ENCODE measurements around the gene TUBAL3. TPM values are rescaled to one million over a fixed set of nuclear protein-coding genes. Genes with fewer than 3 reads are reported as not detected.

TUBAL3 gene
- polyA plus RNA-seq, 3 donors from 2014 or later = not detected

DNA sequence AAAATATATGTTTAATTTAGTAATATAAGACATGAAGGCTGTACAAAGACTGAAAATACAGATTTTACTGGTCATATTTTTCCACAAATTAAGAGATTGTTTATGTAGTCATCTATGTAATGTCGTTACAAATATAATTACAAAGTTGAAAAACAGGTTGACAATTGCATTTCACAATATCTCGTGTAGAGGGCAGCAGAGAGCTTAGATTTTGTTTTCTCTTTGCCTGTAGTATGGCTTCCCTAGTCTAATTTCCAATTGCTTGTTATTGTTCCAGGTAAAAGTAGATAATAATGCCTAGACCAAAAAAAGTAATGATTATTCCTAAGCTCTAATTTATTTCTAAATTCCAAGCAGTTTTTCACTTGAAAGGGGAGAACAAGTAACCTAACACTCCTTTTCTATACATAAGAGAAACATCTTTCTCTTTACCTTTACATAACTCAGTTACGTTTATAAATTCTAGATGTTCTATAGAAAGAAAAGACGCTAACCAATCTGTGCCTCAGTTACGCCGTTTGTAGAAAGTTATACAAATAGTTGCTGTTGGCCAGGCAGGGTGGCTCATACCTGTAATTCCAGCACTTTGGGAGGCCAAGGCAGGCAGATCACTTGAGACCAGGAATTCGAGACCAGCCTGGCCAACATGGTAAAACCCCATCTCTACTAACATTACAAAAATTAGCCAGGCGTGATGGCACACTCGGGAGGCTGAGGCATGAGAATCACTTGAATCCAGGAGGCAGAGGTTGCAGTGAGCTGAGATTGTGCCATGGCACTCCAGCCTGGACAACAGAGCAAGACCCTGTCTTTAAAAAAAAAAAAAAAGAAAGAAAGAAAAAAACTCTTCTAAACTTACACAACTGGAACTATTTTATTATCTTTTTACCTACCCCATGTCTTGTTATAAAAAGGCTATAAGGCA is 37.7 kb upstream of the TUBAL3 start:
- Mint-ChIP-seq H3K4me1 (peaks cover 12 to 15% of the 10 kb centered on the region in 2 donors), H3K9me3 (no peaks in the 10 kb centered on the region), H3K27ac (no peak overlapping the region), H3K27me3 (ENCODE audit: low read depth in 3 of 3) (no peaks in the 10 kb centered on the region), H3K4me3 (no peak overlapping the region), H3K36me3 (no peaks in the 10 kb centered on the region)
- DNase-seq = peak; percentile 22 to 52 (median 39)

DNA sequence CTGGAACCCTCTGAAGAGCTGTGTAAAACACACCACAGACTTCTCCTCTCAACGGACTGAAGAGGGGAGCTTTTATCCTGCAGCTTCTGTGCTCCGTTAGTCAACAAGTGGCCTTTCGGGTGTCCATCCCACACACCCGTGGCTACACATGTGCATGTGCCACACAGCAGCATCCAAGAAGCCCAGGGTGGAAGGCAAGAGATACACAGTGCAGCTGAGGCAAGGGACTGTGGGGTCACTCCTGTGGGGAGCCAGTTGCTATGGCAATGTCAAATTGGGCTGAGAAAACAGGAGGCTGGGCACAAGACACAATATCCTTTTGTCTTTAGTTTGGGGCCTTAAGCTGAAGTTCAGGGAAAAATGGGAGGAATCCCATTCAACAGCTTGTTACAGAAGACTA is 36.5 kb upstream of the TUBAL3 start:
- no peaks in the 10 kb centered on the region for H3K9me3 Mint-ChIP-seq
- no peaks in the 10 kb centered on the region for H3K36me3 Mint-ChIP-seq
- H3K27ac Mint-ChIP-seq = no peak overlapping the region
- no peaks in the 10 kb centered on the region for H3K27me3 Mint-ChIP-seq (ENCODE audit: low read depth in 3 of 3)
- H3K4me3 Mint-ChIP-seq = no peak overlapping the region
- no peak for DNase-seq
- H3K4me1 Mint-ChIP-seq = peaks cover under 1 to 3% of the 10 kb centered on the region in 2 donors

DNA sequence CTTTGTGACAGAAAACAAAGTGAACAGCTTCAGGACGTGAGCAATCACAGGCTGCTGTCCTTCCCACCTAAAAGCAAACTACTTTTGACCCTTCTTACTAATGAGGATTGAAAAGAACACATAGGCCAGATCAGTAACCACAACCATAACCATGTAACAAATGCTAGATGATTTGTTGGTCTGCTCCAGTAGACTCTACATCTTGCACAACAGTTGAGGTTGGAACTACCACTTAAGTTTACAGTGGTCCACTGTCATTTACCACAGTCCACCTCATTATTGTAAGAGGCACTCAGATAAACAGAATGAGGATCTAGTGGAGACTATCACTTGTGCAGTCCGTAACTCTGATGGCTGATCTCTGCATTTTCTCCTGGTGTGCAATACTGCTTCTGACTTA is 35.6 kb upstream of the TUBAL3 start:
- Mint-ChIP-seq H3K27me3 (ENCODE audit: low read depth in 3 of 3) (no peaks in the 10 kb centered on the region), H3K4me1 (no peaks in the 10 kb centered on the region), H3K36me3 (no peaks in the 10 kb centered on the region), H3K4me3 (no peak overlapping the region), H3K27ac (no peak overlapping the region), H3K9me3 (no peaks in the 10 kb centered on the region)
- no peak for DNase-seq

DNA sequence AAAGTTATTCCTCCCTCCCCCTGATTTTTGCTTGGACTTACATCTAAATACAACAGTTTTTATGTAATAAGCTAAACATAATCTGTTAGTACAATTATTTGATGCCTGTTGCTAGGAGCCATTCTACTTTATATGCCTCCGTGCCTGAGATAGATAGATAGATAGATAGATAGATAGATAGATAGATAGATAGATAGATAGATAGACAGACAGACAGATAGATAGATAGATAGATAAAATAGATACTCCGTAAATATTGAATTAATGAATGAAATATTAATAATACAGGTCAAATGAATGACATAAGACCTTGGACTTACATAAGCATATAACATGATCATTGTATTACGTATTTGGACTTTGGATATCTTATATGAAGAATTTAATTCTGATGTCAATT is 30.7 kb upstream of the TUBAL3 start:
- peaks cover 1 to 12% of the 10 kb centered on the region in 2 donors for H3K4me1 Mint-ChIP-seq
- H3K9me3 Mint-ChIP-seq = no peaks in the 10 kb centered on the region
- H3K36me3 Mint-ChIP-seq = peaks cover 4 to 9% (median 6%) of the 10 kb centered on the region in 3 donors
- no peaks in the 10 kb centered on the region for H3K27me3 Mint-ChIP-seq (ENCODE audit: low read depth in 3 of 3)
- H3K4me3 Mint-ChIP-seq = no peak overlapping the region
- DNase-seq = no peak
- H3K27ac Mint-ChIP-seq = no peak overlapping the region

DNA sequence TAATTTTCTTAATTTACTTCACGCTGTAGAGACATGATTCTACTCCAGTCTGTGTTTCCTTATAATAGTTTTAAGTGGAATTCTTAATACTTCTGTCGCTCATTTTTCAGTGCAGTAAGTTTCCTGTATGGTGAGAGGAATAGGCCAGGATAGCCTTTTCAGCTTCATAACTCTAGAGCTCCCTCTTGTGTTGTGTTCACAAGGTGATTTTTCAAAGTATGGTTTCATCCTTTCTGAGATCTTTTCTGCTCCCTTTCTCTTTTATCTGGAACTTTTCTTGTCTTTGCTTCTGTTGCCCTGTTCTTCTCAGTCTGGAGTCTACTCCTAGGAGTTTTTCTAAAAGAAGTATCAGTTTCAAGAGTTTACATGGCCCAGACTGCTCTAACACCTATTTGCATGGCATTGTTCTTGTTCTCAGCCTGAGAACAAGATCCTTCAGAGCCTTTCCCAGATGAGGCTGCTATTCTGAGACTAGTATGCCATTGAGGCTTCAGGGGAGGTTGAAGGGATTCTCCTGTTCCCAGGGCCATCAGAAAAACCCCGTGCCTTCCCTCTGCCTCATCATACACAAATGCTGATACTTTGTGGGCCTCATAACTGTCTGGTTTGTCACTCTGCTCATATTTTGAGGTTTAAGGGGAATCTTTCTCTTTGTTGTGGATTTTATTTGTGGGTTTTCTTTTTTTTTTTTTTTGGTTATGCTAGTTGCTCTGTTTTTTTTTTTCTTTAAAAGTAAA is 29.6 kb upstream of the TUBAL3 start:
- Mint-ChIP-seq H3K9me3 (no peaks in the 10 kb centered on the region), H3K4me1 (peaks cover 1 to 12% of the 10 kb centered on the region in 2 donors), H3K4me3 (no peak overlapping the region), H3K36me3 (peaks cover 6 to 9% (median 7%) of the 10 kb centered on the region in 3 donors), H3K27ac (peak overlapping the region in 1 of 6 donors; percentile 62), H3K27me3 (ENCODE audit: low read depth in 3 of 3) (no peaks in the 10 kb centered on the region)
- DNase-seq = peak; percentile 22 to 46 (median 40)

DNA sequence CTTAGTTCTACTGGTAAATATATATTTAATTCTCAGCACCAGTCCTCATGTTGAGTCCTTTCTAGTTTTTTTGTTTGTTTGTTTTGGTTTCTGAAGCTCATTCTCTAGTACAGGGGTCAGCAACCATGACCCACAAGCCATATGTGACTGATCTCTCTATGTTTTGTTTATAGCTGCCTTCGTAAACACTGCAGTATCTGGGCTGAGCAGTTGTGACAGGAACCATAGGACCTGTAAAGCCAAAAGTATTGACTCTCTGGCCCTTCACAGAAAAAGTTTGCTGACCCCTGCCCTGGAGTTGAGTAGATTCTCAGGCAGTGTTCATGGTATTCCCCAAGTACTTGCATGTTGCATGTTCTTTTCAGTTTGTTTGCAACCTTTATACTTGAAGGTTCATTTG is 28.6 kb upstream of the TUBAL3 start:
- Mint-ChIP-seq H3K27ac (no peak overlapping the region), H3K4me3 (no peak overlapping the region), H3K9me3 (no peaks in the 10 kb centered on the region), H3K4me1 (peaks cover 1 to 12% of the 10 kb centered on the region in 2 donors), H3K36me3 (peaks cover 6 to 11% (median 9%) of the 10 kb centered on the region in 3 donors), H3K27me3 (ENCODE audit: low read depth in 3 of 3) (no peaks in the 10 kb centered on the region)
- DNase-seq = no peak

DNA sequence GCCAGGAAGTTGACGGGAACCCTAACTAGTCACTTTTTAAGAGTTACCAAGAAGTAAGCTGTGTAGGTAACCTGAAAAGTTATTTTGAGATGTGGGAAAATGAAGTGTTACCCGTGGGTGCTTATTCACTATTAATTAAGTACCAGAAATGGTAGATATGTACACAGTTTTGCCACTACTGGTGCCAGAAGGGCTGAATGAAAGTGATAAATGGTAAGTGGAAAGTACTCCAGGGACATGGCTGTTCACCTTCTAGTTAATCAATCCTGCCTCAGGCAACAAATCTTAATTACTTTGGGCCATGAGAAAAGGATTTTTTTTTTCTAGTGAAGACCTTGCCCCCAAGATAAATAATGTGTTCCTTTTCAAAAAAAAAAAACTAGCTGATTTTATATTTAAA is 23.5 kb upstream of the TUBAL3 start:
- Mint-ChIP-seq H3K27me3 (ENCODE audit: low read depth in 3 of 3) (no peaks in the 10 kb centered on the region), H3K9me3 (no peaks in the 10 kb centered on the region), H3K27ac (no peak overlapping the region), H3K4me1 (no peaks in the 10 kb centered on the region), H3K4me3 (no peak overlapping the region), H3K36me3 (peaks cover 6 to 11% (median 9%) of the 10 kb centered on the region in 3 donors)
- DNase-seq = no peak

DNA sequence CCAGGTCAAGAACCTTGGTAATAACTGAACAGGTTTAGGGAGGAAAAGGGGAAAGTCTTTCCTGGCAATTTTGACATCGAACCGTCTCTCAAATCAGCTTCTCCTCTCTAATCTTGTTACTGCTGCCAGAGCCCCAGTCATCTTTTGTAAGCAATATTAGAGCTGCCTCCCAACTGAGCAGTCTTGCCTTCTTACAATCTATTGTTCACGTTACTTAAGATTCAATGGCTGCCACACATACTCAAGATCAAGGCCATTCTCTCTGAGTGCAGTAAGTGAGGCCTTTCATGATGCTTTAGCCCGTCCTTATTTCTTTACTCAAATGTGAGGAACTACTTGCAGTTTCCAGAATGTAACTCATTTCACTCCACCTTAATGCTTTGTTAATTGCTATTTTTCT is 20.1 kb upstream of the TUBAL3 start:
- Mint-ChIP-seq H3K36me3 (peaks cover 0 to 9% (median 7%) of the 10 kb centered on the region in 3 donors), H3K4me3 (no peak overlapping the region), H3K27ac (no peak overlapping the region), H3K27me3 (ENCODE audit: low read depth in 3 of 3) (no peaks in the 10 kb centered on the region), H3K9me3 (peaks cover 0 to 1% (median 0%) of the 10 kb centered on the region in 6 donors), H3K4me1 (peaks cover 3 to 6% of the 10 kb centered on the region in 2 donors)
- DNase-seq = no peak

DNA sequence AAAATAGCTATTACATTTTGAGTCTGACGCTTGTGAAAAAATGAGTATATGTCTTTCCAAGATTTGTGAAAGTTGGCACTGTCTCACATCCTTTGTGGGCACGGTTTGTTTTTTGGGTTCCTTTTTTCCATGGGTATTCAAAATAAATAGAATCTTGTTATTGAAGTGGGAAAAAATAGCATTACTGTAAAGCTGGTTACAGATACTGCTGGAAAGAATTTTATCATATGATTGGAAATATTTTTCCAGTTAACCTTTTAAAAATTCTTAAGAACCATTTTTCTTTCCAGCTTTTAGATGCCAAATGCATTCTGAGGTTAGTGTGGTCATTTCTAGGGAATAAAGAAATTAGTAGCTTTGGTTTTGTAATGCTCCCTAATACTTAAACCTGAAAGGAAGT is 19.1 kb upstream of the TUBAL3 start:
- no peak overlapping the region for H3K4me3 Mint-ChIP-seq
- peaks cover 0 to 8% (median 3%) of the 10 kb centered on the region in 6 donors for H3K9me3 Mint-ChIP-seq
- no peak overlapping the region for H3K27ac Mint-ChIP-seq
- H3K27me3 Mint-ChIP-seq (ENCODE audit: low read depth in 3 of 3) = no peaks in the 10 kb centered on the region
- peaks cover under 1 to 16% (median 4%) of the 10 kb centered on the region in 3 donors for H3K36me3 Mint-ChIP-seq
- H3K4me1 Mint-ChIP-seq = peaks cover 10 to 15% of the 10 kb centered on the region in 2 donors
- no peak for DNase-seq

DNA sequence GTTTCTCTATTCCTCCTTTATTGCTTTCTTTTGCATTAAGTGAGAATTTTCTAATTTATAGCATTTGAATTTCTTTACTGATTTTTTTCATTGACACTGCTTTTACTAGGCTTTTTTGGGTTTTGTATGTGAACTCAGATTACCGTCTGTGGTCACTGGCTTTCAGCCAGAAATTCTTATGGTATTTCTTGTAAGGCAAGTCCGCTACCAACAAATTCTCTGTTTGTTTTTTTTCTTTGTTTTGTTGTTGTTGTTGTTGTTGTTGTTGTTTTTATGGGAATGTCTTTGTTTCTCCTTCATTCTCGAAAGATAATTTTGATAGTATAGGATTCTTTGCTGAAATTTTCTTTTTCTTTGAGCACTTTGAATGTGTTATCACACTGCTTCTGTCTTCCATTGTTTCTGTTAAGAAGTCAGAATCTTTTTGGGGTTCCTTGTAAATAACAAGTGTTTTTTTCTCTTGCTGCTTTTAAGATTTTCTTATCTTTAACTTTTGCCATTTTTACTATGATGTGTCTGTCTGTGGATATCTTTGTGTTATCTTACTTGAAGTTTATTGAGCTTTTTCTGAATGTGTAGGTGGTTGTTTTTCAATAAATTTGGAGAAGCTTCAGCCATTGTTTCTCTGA is 15.0 kb upstream of the TUBAL3 start:
- Mint-ChIP-seq H3K27me3 (ENCODE audit: low read depth in 3 of 3) (no peaks in the 10 kb centered on the region), H3K4me1 (peaks cover 10 to 15% of the 10 kb centered on the region in 2 donors), H3K36me3 (peaks cover 0 to 26% (median 4%) of the 10 kb centered on the region in 3 donors), H3K27ac (no peak overlapping the region), H3K4me3 (peak overlapping the region in 2 of 5 donors; percentile 47 to 77), H3K9me3 (peaks cover 0 to 10% (median 4%) of the 10 kb centered on the region in 6 donors)
- no peak for DNase-seq

DNA sequence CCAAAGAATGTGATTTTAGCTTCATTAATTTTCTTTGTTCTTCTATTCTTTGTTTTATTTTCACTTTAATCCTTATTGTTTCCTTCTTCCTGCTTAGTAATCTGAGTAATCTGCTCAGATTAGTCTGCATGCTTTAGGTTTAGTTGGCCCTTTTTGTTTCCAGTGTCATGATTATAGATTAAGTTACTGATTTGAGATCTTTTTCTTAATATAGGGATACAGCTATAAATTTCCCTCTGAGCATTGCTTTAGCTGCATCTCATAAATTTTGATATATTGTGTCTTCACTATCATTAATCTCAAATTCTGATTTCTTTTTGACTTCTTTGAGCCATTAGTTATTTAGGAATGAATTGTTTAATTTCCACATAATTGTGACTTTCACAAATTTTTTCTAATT is 14.0 kb upstream of the TUBAL3 start:
- Mint-ChIP-seq H3K27ac (no peak overlapping the region), H3K4me1 (peaks cover 10 to 15% of the 10 kb centered on the region in 2 donors), H3K27me3 (ENCODE audit: low read depth in 3 of 3) (no peaks in the 10 kb centered on the region), H3K4me3 (no peak overlapping the region), H3K9me3 (peaks cover 0 to 10% (median 4%) of the 10 kb centered on the region in 6 donors), H3K36me3 (peaks cover 0 to 26% (median 4%) of the 10 kb centered on the region in 3 donors)
- DNase-seq = no peak

DNA sequence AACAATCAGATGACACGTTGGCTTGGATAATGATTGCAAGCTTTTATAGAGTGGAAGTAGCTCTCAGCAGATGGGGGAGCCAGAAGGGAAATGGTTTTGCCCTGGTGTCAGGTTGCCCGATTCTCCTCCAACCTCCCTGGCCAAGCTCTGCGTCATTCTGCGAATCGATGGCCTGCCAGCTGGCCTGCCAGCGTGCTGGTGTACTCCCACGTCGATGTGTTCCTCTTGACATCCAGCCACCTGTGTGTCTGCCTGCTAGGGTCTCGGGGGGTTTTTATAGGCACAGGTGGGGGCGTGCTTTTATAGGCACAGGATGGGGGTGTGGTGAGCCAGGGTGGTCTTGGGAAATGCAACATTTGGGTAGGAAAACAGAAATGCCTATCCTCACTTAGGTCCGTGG is 12.4 kb upstream of the TUBAL3 start:
- H3K4me3 Mint-ChIP-seq = no peak overlapping the region

DNA sequence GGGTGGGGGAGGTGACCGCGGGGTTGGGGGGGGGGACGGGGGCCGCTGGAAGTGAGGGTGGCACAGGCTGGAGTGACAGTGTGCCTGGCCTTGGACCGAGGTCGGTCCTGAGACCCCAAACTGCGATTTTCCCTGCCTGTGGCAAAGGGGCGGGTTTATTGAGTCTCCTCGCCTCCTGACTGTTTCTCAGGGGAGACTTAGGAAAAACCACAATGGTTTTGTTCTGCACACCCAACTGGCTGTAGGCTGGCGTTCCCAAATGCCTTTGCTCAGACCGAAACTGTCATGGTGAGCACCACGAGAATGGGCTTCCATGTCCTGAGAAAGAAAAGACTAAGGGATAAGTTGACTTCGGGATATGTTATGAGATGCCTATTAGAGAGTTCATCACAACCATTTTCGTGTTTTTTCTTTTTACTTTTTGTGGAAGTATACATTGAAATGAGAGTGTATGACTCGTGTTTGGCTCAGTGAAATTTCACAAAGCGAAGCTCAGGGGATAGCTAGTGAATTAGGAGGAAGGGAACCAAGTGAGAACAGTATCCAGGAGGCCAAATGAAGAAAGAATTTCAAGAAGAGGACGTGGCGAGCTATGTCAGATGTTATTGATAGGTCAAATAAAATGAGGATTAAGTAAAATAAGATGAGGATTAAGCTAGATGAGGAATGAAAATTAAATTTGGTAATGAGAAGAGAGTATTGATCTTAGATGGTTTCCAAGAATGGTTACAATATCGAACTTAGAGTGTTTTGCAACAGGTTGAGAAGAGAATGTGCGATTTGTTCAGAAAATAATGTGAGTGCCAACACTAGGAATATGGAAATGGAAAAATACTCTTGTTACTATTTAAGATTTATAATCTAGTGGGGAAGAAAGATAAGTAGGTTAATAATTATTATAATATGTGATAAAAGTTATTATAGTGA is 8.6 kb upstream of the TUBAL3 start:
- Mint-ChIP-seq H3K4me3 (no peak overlapping the region), H3K27me3 (ENCODE audit: low read depth in 3 of 3) (peaks cover 0 to 7% (median 6%) of the 10 kb centered on the region in 3 donors), H3K4me1 (peaks cover 4 to 5% of the 10 kb centered on the region in 2 donors), H3K27ac (no peak overlapping the region), H3K9me3 (peaks cover 0 to 1% (median 0%) of the 10 kb centered on the region in 6 donors), H3K36me3 (peaks cover 0 to 6% (median 0%) of the 10 kb centered on the region in 3 donors)
- DNase-seq = no peak

More for the DNA sequence above, 12.4 kb upstream of the TUBAL3 start:
- H3K27ac Mint-ChIP-seq = no peak overlapping the region
- DNase-seq = no peak
- H3K4me1 Mint-ChIP-seq = peaks cover 13 to 18% of the 10 kb centered on the region in 2 donors
- peaks cover 0 to 10% (median 4%) of the 10 kb centered on the region in 6 donors for H3K9me3 Mint-ChIP-seq
- peaks cover 0 to 4% (median 3%) of the 10 kb centered on the region in 3 donors for H3K27me3 Mint-ChIP-seq (ENCODE audit: low read depth in 3 of 3)
- peaks cover 0 to 22% (median 4%) of the 10 kb centered on the region in 3 donors for H3K36me3 Mint-ChIP-seq
